GM21723 (cell line): ENCODE results near the gene DENND5A.
"Not testable (repeated sequence)": the region's sequence is repeated elsewhere in the genome, so short reads cannot be mapped to it uniquely, and the experiment has no call there.

Source experiments
- ATAC-seq: cut with Tn5 transposase; IDR thresholded peaks from one replicate; pipeline ENCODE4 v1.9.1; 2021; ENCODE audit warnings: mild to moderate bottlenecking, moderate library complexity; ENCODE audit not compliant: unreplicated experiment

Gene DENND5A

GRCh38 chr11:9219115-9219514 lies 46.0 kb downstream of the DENND5A start:
- ATAC-seq = no peak

- ATAC-seq = no peak
These were observed 50.4 kb downstream of the DENND5A start for GRCh38 chr11:9214765-9215164.

GRCh38 chr11:9211322-9211721 lies 53.8 kb downstream of the DENND5A start:
- no peak for ATAC-seq

GRCh38 chr11:9210922-9211320 lies 54.2 kb downstream of the DENND5A start:
- peak; percentile 35 for ATAC-seq

GRCh38 chr11:9210224-9210921 lies 54.8 kb downstream of the DENND5A start:
- no peak for ATAC-seq

DNA sequence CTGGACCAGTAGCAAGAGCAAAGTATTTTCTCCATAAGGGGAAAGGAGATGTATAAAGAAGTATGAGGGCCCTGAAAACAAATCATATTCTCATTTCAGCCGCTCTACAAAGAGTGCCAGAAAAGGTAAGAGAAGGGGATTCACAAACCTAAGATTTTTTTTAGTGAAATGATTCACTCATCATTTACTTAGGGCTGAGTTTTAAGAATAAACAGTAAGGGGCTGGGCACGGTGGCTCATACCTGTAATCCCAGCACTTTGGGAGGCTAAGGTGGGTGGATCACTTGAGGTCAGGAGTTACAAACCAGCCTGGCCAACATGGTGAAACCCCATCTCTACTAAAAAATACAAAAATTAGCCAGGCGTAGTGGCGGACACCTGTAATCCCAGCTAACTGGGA lies 55.5 kb downstream of the DENND5A start:
- ATAC-seq = peak; percentile 6

DNA sequence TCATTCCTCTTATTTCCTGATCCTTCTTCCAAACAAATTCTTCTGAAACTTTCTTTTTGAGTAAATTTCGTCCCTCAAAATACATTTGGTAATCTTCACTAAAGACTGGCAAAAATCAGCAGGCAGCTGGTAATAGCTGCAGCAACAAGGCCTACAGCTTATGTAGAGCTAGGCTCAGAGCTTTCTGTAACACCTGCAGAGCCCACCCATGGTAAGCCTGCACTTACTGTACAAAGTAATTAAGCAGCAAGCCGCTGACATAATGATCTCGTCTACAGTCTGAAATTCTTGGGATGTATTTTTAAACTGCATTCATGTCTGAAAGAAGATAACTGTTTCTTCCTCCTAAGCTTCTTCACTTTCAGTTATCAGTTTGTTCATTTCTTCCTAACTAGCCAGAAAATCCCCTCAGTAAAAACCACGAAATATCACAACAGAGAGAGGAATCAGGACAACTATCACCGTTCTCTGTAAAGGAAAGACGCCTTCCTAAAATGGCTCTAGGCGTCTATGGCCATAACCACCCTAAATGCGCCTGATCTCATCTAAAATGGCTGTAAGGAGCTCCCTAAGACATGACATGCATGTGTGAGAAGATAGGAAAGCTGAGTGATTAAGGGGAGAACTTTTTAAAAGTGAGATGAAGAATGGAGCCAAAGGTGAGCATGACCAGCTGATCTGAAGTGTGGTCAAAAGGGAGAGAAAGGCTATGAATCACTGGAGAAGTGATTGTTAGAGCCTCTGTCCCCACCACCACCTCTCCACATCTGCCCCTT lies 56.2 kb downstream of the DENND5A start:
- ATAC-seq = peak; percentile 51

DNA sequence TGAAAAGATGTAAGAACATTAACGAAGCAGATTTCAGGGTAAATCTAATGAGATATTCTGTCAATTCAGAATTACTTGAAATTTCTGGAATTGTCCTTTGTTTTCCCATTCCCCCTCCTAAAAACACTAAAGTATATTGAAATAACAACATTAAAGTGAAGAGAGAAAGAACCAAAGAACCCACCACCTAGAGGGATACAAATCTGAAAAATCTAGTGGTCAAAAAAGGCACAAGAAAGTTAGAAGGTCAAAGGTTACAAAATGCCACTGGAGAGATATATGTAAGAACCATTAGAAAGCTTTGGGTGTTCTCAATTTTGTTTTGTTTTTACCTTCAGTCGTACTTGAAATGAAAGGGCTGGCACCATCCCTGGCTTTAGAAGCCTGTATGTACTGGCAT lies 57.9 kb downstream of the DENND5A start:
- no peak for ATAC-seq

GRCh38 chr11:9206496-9206895 lies 58.7 kb downstream of the DENND5A start:
- ATAC-seq = no peak

- ATAC-seq = no peak
These were observed 61.3 kb downstream of the DENND5A start for GRCh38 chr11:9203691-9204311.

GRCh38 chr11:9201372-9202162 lies 63.6 kb downstream of the DENND5A start:
- no peak for ATAC-seq

GRCh38 chr11:9200471-9200870 lies 64.7 kb downstream of the DENND5A start:
- ATAC-seq = no peak

DNA sequence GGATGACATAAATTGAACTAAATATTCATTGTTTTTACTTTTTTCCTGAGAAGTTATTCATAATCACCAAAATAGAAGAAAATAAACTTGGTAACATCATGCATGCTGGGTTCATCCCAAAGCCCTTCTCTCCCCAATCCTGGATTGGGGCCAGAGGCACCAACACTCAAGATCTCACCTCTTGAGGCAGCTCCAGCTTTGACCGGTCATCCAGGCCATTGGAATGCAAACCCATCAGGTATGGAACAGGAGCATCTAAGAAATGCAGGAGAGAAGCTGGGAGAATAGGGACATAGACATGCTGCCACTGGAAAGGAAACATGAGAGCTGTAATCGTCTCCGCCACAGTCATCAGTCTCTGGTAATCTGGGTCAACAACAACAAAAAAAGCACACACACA lies 71.8 kb downstream of the DENND5A start:
- ATAC-seq = no peak

DNA sequence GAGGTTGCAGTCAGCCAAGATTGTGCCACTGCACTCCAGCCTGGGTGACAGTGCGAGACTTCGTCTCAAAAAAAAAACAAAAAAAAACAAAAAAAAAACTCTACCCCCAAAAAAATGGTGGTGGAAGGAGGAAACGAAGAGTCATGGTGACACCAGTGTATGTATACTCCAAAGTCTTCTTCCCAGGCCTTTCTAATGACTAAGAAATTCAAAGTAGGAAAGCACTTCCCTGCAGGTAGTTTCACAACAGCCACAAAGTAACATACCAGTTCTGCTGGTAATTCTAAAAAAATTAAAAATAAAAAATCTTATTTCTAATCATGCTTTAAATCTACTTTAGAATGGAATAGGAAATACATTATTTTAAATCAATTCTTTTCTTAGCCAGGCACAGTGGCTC lies 72.6 kb downstream of the DENND5A start:
- no peak for ATAC-seq

- not testable (repeated sequence) for ATAC-seq
These were observed 74.7 kb downstream of the DENND5A start for GRCh38 chr11:9190326-9191016.

GRCh38 chr11:9188860-9189259 lies 76.3 kb downstream of the DENND5A start:
- ATAC-seq = not testable (repeated sequence)

- ATAC-seq = no peak
These were observed 77.5 kb downstream of the DENND5A start for GRCh38 chr11:9187616-9188015.

DNA sequence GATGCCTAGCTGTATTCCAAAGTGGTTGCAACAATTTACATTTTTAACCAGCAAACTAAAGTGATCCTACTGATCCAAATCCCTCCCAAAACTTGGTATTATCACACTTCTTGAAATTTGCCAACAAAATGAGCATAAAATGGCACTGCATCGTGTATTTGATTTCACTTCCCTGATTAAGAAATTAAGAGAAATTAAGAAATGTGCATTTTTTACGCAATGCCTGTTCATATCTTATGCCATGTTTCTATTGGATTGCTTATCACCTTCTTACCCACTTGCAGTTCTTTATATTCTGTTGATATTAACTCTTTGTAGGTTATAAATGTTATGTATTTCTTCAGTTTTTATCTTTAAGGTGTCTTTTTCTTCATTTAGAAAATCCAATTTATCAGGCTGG lies 80.6 kb downstream of the DENND5A start:
- ATAC-seq = no peak

DNA sequence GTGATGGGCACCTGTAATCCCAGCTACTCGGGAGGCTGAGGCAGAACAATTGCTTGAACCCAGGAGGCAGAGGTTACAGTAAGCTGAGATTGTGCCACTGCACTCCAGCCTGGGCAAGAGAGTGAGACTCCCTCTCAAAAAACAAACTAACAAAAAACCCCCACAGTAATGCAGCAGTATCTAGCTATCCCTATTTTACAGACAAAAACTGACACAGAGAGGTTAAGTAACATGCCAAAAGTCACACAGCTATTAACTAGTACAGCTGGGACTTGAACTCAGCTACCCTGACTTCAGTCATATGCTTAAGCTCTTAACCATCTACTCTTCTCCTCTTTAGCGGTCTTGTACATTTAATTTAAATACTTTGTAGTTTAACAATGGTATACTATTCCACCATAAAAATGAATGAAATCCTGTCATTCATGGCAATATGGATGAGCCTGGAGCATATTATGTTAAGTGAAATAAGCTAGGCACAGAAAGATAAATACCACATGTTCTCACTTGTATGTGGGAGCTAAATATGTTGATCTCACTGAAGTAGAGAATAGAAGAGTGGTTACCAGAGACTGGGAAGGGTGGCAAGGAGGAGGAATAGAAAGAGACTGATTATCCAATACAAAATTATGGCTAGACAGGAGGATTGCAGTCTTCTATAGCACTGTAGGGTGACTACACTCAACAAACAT lies 82.8 kb downstream of the DENND5A start:
- no peak for ATAC-seq

DNA sequence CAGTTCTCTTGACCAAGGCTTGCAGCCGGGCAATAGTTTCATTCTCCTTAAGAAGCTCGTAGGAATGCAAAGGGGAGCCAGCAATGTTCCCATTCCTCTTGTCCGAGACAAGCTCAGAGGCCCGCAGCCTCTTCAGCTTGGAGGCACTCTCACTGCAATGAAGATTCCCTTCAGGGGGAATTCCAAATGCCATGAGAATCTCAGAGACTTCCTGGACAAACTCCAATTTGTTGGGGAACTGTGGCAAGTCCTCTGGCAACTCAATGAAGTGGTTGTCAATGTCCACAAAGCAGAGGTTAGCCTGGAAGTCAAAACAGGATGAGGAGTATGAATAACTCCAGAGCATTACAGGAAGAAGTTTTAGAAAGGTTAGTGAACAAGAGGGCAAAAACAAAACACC lies 84.4 kb downstream of the DENND5A start:
- ATAC-seq = no peak
